Cardiac ventricle fibroblast (primary cell): Measurements from ENCODE around the gene FAM200A. TPM values are rescaled to one million over a fixed set of nuclear protein-coding genes. Genes with fewer than 3 reads are reported as not detected.

Experiments
- total RNA-seq: library from RNA; depleted of rRNA; stranded (reverse); fragments of >200 nt; gene quantifications from 2 replicates; pipeline ENCODE4 v1.2.3, GENCODE V29; 2015

The FAM200A gene
- 3.6 and 4.9 TPM in 2 replicates for total RNA-seq

DNA sequence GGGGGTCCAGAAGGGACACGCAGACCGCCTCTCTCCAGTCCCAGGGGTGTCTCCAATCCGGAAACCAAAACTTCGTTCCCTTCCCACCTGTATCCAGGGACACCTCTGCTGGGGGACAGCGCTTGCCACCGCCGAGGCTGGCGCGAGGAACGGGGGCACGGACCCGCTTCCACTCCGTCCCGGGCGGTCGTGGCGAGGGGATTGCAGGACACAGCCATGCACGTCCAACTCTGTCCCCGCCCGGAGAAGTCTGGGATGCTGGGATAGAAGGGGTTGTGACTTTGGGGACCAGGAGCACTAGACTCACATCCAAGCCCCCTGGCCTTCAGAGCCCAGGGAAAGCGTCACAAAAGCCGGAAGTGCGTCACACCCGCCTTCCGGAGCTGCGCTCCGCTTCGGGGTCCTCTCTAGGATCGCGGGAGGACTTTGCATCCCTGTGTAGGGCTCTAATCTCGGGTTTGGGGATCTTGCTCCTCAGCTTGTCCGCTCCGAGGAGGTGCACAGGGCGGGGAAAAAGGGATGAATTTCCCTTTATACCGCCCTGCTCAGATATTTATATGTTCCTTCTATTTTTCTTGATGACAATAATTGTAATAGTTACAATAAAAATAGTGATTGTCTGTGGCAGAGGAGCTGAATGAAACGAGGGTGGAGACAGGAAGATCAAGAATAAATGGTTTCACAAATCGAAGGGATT is at the start of gene FAM200A:
Gene FAM200A, minus strand, starts transcription at position 348 of the 697 bp plus-strand sequence. CDS start 3,707 bp downstream, outside the sequence.

DNA sequence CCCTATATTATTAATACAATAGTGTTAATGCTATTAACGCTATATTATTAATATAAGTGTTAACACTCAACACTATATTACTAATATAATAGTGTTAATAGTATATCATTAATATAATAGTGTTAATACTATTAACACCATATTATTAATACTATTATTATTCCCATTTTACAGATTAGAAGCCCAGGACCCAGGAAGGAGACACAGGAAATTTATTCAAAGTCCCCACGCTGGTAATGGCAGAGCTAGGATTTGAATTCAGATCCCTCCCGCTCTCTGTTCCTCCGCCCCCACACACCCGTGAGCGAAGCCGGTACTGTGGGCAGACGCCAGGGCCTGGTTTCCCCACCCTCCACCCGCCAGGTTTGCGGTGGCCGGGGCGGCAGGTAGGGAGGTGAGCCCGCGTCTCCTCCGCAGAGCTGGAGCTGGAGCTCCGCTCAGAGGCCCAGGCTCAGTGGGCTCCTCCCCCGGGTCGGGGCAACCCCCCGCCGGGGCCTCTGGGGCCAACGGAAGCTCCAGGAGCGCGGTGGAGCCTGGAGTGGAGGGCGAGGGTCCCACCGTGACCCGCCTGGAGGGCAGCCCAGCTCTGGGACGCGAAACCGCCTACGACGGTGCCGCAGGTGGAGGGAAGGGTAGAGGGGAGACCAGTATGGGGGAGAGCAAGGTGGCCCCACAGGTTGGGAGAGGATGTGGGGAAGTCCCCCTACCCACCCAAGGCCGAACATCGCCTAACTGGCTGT is 46.0 kb upstream of the FAM200A start, which contains the start of gene TMEM225B:
Gene TMEM225B, plus strand, starts transcription at position 506 of the 740 bp plus-strand sequence. CDS start 6,122 bp downstream, outside the sequence.

GRCh38 chr7:99558306-99559174 is 6.6 kb upstream of the FAM200A start, which contains the start of gene ZNF655:
Gene ZNF655 (plus strand): TSS chr7:99558642. CDS start chr7:99560560, 1,918 bp downstream.

GRCh38 chr7:99504603-99505323 is 47.2 kb downstream of the FAM200A start, which contains the start of gene ZKSCAN5:
Gene ZKSCAN5 (plus strand): TSS chr7:99504662. CDS start chr7:99506045, 1,383 bp downstream.

GRCh38 chr7:99499721-99500636 is 51.9 kb downstream of the FAM200A start, which contains the start of gene ZNF394:
Gene ZNF394 (minus strand): TSS chr7:99500281. CDS start chr7:99500093, 188 bp downstream.

Other genes starting within 250 kb of the FAM200A start
- gene ARPC1A, start 226.2 kb downstream of the FAM200A start, total RNA-seq = 80.8 and 88.4 TPM in 2 replicates
- 364 and 380 TPM in 2 replicates for gene ARPC1B, start 177.4 kb downstream of the FAM200A start, total RNA-seq
- 64.9 and 77.7 TPM in 2 replicates for gene PDAP1, start 143.5 kb downstream of the FAM200A start, total RNA-seq
- gene BUD31, start 143.1 kb downstream of the FAM200A start, total RNA-seq = 71.8 and 77.4 TPM in 2 replicates
- 3.9 and 6.7 TPM in 2 replicates for gene PTCD1, start 113.3 kb downstream of the FAM200A start, total RNA-seq
- gene CPSF4, start 113.2 kb downstream of the FAM200A start, total RNA-seq = 14.2 and 29.7 TPM in 2 replicates
- gene ATP5MF, start 85.9 kb downstream of the FAM200A start, total RNA-seq = 1,347 and 1,860 TPM in 2 replicates
- gene ZNF789, start 79.2 kb downstream of the FAM200A start, total RNA-seq = 1.0 and 1.8 TPM in 2 replicates
- gene ZNF394, start 51.8 kb downstream of the FAM200A start, total RNA-seq = 15.4 and 18.4 TPM in 2 replicates
- gene ZKSCAN5, start 47.5 kb downstream of the FAM200A start, total RNA-seq = 5.7 and 5.9 TPM in 2 replicates
- gene ZNF655, start 6.5 kb upstream of the FAM200A start, total RNA-seq = 36.0 and 51.3 TPM in 2 replicates
- gene TMEM225B, start 46.2 kb upstream of the FAM200A start, total RNA-seq = 0.87 TPM in 1 of 2 replicates, not detected in the other
- 6.1 and 6.3 TPM in 2 replicates for gene ZSCAN25, start 64.8 kb upstream of the FAM200A start, total RNA-seq
- not detected in 2 replicates for gene CYP3A5, start 127.9 kb upstream of the FAM200A start, total RNA-seq
- gene CYP3A7, start 183.1 kb upstream of the FAM200A start, total RNA-seq = not detected in 2 replicates
- not detected in 2 replicates for gene CYP3A4, start 232.1 kb upstream of the FAM200A start, total RNA-seq